GM19239 (cell line): ENCODE measurements around the gene SERHL2.
"Not testable (repeated sequence)": the region's sequence is repeated elsewhere in the genome, so short reads cannot be mapped to it uniquely, and the experiment has no call there.

Experiments
- DNase-seq: peaks from one replicate; pipeline ENCODE4 v3.0.0; 2011; ENCODE audit warnings: low spot score; ENCODE audit not compliant: insufficient read length
- FAIRE-seq: peaks from 2 replicates; lab custom pipeline; 2011; peaks lifted over from hg19 to GRCh38; lab: Jason Lieb, UNC

Gene SERHL2, protein sequence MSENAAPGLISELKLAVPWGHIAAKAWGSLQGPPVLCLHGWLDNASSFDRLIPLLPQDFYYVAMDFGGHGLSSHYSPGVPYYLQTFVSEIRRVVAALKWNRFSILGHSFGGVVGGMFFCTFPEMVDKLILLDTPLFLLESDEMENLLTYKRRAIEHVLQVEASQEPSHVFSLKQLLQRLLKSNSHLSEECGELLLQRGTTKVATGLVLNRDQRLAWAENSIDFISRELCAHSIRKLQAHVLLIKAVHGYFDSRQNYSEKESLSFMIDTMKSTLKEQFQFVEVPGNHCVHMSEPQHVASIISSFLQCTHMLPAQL

DNA sequence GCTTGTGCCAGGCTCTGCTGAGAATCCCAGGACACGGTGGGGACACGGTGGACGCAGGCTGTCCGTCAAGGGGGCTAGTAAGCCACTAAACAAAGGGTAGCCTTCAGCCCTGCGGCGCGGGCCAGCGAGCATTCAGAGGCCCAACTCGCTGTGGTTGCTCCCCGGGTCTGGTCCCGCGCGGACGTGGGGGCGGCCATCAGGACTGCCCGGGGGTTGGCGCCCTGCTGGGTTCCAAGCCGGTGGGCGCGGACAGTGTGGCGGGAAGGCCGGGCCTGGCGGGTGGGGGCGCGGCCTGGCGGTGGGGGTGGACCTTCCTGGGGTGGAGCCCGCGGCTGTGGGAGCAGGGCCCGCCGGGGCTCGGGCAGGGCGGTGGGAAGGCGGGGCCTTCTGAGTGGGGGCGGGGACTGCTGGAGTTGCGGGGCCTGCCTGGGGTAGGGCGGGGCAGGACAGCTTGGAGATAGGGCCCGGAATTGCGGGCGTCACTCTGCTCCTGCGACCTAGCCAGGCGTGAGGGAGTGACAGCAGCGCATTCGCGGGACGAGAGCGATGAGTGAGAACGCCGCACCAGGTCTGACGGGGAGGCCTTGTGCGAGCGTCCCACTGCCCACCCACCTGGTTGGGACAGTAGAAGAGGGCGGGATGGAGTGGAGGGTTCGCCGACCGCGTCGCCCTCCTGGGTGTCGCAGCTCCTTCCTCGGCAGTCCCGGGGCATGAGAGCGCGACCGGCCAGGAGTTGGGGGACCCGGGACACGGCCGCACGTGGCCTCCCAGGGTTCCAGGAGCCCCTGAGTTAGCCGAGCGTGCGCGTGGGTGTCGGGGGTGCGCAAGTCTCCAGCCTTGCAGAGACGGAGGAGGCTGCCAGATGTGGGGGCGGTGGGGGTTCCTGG, at the start of gene SERHL2:
TSS of gene SERHL2 (plus strand) at position 482 of the 887 bp plus-strand sequence. CDS start at position 547, 65 bp downstream.
- no peak for FAIRE-seq

DNA sequence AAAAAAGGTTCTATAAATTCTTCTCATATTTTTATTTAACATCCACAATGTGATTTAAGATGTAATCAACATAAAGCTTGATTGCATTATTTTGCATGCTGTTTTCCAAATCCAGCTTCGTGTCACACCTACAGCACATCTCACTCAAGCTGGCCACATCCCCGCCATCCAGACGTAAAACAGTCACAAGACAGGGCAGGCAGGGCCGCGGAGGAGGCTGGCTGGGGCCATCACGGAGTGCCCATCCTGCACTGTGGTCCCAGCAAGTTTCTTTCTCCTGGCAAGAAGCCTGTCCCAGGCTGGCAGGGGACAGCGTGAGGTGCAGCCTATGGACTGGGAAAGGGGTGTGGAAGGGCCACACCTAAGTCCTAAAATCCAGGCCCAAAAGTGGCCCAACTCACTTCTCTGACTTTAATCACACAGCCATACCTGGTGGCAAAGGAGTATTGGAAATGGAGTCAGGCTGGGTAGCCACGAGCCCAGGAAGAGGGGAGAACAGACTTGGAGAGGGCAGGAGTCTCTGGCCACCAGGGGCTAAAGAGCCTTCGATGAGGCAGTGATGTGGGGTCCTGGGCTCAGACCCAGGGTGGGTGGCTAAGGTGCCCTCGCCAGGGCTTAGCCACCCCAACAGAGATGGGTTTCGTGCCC, 45.3 kb upstream of the SERHL2 start:
- not testable (repeated sequence) for DNase-seq, FAIRE-seq

More for the DNA sequence above, at the start of gene SERHL2:
- DNase-seq = peak; percentile 70

DNA sequence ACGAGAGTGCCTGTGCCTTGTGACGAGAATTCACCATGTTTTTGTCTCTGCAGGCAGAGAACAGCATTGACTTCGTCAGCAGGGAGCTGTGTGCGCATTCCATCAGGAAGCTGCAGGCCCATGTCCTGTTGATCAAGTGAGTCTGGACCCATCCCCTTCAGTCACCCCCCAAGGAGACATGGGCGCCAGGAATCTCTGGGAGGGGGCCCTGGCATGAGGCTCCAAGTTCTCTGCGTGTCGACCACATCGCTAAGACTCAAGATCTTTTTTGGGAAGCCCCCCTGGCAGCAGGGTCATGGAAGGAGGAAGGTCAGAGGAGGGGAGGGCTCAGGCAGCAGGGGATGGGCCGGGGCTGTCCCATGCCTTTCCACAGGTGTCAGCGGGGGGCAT, 44.8 kb upstream of the SERHL2 start:
- not testable (repeated sequence) for DNase-seq, FAIRE-seq

DNA sequence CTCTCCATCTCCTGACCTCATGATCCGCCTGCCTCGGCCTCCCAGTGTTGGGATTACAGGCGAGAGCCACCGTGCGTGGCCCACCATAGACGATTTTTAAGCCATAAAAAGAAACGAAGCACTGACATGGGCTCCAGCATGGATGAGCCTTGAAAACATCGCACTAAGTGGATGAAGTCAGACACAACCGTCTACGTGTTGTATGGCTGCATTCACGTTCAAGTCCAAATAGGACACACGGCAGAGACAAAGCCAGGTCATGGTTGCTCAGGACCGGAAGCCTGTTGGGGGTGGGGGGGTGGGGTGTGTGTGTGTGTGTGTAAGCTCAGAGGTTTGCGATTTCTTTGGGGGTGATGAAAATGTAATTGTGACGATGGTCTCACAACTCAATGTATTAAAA, 44.2 kb upstream of the SERHL2 start:
- no peak for DNase-seq
- FAIRE-seq = no peak

DNA sequence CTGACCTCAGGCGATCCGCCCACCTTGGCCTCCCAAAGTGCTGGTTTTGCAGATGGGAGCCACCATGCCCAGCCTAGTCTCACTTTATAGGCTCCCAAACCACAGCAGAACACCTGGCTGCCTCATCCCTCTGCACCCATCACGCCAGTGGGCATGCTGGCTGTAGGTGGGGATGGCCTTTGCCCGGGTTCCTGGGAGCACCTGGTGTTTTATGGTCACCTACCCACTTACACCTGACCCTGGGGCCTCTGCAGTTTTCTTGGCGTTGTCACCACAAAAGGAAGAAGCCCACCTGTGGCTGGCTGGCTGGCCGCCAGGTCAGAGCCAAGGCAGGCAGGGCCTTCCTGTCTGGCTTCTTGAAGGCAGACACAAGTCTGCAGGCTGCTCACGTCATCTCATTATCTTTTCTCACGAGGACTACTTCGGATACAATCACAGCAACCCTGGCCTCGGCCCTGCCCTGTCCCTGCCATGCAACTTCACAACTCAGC, 42.3 kb upstream of the SERHL2 start:
- FAIRE-seq (no peak), DNase-seq (no peak)

DNA sequence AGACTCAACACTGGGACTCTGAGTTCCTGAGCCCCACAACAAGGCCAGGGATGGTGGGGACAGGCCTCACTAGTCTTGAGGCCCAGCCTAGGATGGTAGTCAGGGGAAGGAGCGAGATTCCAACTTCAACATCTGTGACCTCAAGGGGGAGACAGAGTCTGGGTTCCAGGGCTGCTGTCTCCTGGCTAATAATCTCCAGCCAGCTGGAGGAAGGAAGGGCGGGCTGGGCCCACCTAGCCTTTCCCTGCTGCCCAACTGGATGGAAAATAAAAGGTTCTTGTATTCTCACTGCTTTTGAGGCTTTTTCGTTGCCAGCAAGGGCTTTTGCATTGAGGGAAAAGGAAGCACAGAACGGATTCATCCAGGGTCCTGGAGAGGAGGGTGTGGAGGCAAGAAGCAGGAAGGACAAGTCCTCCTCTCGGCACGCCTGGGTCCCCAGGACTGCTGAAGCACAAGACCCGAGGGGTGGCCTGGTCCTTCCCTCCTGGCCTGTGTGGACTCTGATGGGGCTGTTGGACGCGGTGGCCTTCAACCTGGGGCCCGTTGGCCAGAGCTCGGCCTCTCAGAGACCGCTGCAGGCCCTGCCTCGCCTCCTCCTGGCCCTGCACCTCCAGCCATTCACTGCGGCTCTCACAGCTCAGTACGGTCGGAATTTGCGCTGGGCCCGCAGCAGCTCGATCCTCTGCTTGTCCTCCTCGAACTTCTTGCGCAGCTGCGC, 41.3 kb upstream of the SERHL2 start:
- DNase-seq = not testable (repeated sequence)
- FAIRE-seq = peak; percentile 84

DNA sequence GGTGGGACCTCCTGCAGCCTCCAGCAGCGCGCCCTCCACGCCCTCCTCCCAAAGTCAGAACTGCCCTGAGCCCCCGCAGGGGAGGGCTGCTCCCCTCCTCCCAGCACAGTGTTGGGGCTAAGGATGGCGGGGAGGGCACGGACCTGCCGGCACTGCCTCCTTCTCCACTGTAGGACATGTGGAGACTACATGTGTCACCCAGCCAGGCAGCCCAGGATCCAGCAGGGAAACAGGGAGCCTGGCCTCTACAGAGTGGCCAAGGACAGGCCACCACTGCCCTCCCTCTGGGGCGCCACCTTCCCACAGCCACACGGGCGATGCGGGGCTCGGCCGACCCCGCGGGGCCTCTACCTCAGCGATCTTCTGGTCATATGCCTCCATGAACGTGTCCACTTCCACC, 39.4 kb upstream of the SERHL2 start:
- FAIRE-seq, DNase-seq: not testable (repeated sequence)

DNA sequence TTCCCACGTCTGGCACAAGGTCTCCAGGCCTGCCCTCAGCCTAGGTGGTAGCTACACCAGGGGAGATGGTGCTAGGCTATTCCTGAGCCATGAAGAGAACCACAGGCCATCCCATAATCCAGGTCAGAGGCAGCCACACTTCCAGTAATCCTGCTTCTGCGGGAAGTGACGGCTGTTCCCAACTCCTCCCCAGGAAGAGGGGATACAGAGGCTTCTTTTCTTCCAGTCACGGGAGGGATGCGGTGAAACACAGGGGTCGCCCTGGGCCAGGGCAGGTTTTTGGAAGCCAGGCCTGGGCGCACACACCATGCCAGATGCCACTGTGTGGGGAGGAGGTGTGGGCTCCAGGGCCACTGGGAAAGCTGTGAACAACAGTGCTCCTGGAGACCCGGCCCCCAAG, 38.5 kb upstream of the SERHL2 start:
- not testable (repeated sequence) for FAIRE-seq, DNase-seq

DNA sequence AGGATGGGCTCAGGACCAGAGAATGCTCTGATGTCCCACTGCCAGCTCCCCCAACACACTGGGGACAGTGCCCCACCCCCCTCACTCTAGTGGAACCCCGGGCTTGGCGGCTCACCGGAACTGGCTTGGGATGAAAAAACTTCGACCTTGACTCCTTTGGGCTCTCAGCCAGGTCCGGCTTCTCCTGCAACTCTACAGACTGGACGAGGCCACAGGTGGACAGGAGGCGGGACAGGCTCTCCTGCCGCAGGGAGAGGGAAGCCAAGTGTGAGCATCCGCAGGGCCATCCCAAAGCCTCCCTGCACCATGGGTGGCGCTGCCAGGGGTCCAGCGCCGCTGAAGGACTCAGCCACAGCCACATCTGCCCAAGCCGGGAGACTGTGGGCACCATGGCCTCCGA, 37.9 kb upstream of the SERHL2 start:
- DNase-seq (no peak), FAIRE-seq (no peak)

DNA sequence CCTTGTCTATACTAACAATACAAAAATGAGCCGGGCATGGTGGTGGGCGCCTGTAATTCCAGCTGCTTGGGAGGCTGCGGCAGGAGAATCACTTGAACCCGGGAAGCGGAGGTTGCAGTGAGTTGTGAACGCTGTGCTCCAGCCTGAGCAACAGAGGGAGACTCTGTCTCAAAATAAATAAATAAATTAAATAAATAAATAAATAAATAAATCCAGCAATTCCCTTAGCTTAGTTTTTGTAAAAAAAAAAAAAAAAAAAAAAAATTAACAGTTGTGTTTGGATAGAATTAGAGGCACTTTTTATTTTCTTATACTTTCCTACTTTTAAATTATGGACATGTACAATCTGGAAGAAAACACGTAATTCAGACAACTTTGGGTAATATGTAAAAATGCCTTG, 36.7 kb upstream of the SERHL2 start:
- not testable (repeated sequence) for FAIRE-seq, DNase-seq

DNA sequence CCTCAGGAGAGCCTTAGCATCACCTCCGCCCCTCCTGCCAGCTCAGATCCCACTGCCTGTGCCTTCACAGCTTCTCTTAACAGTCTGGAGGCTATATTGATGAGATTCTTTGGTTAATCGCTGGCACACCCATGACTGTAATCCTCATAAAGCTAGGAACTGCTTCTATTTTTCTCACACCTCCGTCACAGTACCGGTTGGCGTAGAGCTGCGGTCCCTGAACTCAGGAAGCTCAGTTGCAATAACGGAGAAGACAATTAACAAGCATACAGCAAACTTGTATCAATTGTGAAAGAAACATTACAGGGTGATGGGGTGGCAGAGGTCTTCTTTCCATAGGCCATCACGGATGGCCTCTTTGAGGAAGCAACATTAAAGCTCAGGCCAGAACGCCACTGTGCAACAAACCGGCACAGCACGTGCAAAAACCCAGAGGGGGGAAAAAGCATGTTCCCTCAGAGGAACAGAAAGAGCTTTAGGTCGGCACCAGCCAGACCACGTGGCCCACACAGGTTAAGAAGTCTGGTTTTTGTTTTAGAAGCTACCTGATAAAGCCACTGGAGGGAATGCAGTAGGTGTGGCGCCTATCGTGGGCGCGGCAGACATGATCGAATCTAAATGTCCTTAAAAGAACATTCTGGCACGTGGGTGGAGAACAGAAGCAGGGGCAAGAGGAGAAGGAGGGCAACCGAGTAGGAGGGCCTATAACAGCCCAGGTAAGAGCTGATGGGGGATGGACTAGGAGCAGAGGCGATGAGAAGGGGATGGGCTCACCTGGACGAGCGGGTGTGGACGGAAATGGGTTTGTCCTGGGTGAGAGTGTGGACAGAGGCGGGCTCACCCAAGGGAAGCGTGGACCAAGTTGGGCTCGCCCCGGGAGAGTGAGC, 34.9 kb upstream of the SERHL2 start:
- peak; percentile 95 for FAIRE-seq
- not testable (repeated sequence) for DNase-seq

DNA sequence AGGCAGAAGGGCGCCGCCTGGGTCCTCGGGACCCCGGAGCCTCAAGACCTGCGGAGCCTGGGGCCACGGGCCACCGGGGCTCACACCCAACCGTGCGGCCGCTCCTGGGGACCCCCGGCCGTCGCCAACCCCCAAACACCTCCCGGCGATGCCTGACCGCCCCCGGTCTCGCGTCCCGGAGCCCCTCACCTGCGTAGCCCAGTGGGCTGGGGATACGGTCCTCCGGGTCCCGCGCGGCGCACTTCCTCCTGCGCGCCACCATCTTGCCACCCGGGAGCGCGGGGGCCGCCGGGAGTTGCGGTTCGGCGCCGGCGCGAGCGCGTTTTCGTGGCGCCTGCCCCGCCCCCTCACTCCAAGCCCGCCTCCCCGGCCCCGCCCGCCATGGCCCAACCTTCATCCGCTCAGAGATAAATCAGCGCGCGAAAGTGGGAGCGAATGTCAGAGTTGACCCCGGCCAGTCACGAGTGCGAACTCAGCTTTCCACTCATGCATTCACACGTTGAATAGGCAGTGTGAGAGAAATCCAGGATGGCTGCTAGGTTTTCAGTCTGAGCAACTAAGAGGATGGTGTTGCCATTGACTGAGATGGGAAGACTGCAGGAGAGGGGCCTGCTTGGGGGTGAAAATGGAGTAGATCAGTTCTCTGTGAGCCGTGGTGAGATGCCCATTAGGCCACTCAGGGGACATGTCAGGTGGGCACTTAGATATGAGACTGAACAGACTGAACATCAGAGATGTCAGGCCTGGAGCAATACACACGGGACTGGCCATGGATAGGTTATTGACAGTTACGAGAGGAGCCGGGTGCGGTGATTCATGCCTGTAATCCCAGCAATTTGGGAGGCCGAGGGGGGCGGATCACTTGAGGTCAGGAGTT, 34.0 kb upstream of the SERHL2 start, which contains the start of gene RRP7A:
TSS of gene RRP7A (minus strand) at position 272 of the 877 bp plus-strand sequence. CDS start at position 262, 10 bp downstream.
- peak; percentile 62 for DNase-seq
- FAIRE-seq = peak; percentile 94

DNA sequence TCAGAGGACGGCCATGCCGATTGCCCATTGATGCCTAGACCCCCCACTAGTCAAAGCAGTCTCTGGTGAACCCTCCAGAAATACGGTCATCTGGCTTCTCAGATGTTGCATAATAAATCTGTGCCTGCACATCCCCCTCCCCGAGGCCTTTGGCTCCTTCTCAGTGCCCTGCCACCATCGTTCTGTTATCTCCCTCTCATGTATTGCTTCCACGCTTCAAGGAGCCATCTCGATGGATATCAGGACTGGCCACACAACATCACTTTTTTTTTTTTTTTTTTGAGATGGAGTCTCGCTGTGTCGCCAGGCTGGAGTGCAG, 32.6 kb upstream of the SERHL2 start:
- no peak for DNase-seq
- no peak for FAIRE-seq

DNA sequence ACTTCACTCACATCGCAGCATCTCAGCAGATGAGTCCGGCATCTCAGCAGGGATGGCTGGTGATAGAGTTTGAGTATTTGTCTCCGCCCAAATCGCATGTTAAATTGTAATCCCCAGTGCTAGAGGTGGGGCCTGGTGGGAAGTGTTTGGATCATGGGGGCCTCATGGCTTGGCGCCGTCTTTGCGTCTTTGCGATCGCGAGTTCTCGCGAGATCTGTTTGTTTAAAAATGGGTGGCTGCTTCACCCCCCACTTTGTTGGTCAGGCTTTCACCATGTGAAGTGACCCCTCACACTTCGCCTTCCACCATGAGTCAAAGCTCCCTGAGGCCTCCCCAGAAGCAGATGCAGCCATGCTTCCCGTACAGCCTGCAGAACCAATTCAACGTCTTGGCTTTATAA, 31.2 kb upstream of the SERHL2 start:
- FAIRE-seq (no peak), DNase-seq (no peak)

DNA sequence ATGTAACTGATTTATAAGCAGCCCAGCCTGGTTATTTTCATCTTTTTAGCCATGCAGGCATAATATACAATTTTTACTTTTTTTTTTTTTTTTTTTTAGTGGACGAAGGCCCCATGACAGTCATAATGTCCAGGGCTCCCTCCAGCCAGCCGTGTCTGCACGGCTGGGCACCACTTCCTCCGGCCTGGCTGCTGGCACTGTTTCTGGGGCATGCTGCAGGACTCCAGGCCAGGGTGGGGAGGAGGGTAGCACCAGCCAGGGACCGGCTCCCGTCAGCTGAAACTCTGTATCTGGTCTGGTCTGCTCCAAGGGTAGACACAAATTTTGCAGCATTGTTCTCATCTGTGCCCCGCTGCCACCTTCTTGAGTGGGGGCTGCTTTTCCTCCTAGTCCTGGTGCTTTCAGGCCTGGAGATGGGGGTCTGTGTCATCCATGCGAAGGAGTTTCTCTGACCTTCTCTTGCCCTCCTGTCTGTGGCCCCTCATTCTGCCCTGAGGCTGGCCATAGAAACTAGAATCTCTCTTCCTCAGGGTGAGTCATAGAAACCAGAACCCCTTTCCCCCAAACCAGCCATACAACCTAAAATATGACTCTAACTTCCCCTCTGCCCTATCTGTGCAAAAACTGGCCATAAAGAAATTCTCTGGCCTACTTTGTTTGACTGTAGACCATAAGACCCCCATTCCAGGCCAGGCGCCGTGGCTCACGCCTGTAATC, 25.0 kb upstream of the SERHL2 start:
- FAIRE-seq (peak; percentile 99), DNase-seq (peak; percentile 34)

DNA sequence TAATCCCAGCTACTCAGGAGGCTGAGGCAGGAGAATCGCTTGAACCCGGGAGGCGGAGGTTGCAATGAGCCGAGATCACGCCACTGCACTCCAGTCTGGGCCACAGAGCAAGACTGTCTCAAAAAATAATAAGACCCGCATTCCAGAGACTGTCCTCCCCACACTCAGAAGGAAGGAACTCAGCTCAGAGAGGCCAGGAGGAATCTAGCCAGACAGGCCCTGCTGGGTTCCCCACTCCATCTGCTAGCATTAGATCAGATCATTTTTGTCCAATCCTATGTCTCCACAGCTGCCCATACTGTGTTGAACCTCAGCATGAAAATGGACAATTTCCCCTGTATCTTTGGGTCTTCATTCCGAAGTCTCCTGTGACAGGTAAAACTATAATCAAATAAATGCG, 24.3 kb upstream of the SERHL2 start:
- FAIRE-seq = peak; percentile 4
- DNase-seq = not testable (repeated sequence)

DNA sequence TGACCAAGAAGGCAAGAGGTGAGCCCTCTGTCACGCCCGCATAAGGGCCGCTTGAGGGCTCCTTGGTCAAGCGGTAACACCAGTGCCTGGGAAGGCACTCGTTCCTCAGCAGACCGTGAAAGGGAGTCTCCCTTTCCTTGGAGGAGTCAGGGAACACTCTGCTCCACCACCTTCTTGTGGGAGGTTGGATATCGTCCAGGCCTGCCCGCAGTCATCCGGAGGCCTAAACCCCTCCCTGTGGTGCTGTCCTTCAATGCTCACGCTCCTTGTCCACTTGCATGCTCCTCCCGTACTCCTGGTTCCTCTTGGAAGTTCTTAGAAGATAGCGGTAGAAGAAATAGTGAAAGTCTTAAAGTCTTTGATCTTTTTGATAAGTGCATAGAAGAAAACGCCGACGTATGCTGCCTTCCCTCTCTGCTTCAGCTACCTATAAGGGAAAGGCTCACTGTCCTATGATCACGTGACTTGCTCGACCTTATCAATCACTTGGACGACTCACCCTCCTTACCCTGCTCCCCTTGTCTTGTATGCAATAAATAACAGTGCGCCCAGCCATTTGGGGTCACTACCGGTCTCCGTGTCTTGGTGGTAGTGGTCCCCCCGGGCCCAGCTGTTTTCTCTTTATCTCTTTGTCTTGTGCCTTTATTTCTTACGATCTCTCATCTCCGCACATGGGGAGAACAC, 22.2 kb upstream of the SERHL2 start:
- not testable (repeated sequence) for DNase-seq, FAIRE-seq
